H1 (cell line): Measurements from ENCODE around the gene TTC34. TPM values are rescaled to one million over a fixed set of nuclear protein-coding genes. Genes with fewer than 3 reads are reported as not detected.

Experiments
- CTCF ChIA-PET: fragments of 300-600 bp; sonication (Branson Sonifier 250); formaldehyde crosslinking; loops from one replicate; lab custom pipeline; 2021; ENCODE audit not compliant: partially characterized antibody; lab: Charles Lee
- POLR2A ChIA-PET: fragments of 300-600 bp; sonication (Branson Sonifier 250); formaldehyde crosslinking; loops from one replicate; lab custom pipeline; 2021; ENCODE audit warnings: inconsistent platforms; ENCODE audit not compliant: partially characterized antibody; lab: Charles Lee
- DNase-seq, 2 experiments: peaks; one replicate each; pipeline versions ENCODE4 v3.0.0 to v3.0.0-alpha.2; 2010 to 2022; ENCODE audit warnings: low spot score in 2 of 2, low read depth in 1 of 2, mixed read lengths in 1 of 2
- FAIRE-seq: peaks from 2 replicates; lab custom pipeline; 2011; peaks lifted over from hg19 to GRCh38; lab: Jason Lieb, UNC
- H2AFZ ChIP-seq: 2 replicates; pipeline ENCODE4 v1.8.1; 2012; ENCODE audit warnings: low read length, inconsistent platforms
- H2AK5ac ChIP-seq: 2 replicates; pipeline ENCODE4 v1.6.1; 2013; ENCODE audit warnings: low read depth, low read length
- H2BK120ac ChIP-seq: replicated peaks from 2 replicates; pipeline ENCODE3; 2013; ENCODE audit warnings: low read depth, low read length, inconsistent platforms
- H2BK12ac ChIP-seq: 2 replicates; pipeline ENCODE4 v1.6.1; 2013; ENCODE audit warnings: low read depth, low read length
- H2BK15ac ChIP-seq: 2 replicates; pipeline ENCODE4 v1.6.1; 2013; ENCODE audit warnings: low read length
- H2BK20ac ChIP-seq: 2 replicates; pipeline ENCODE4 v1.6.1; 2013; ENCODE audit warnings: low read length
- H2BK5ac ChIP-seq: 2 replicates; pipeline ENCODE4 v1.6.1; 2013; ENCODE audit warnings: low read depth, low read length
- H3K14ac ChIP-seq: 2 replicates; pipeline ENCODE4 v1.6.1; 2013; ENCODE audit warnings: inconsistent platforms; ENCODE audit not compliant: insufficient read length
- H3K18ac ChIP-seq: 2 replicates; pipeline ENCODE4 v1.6.1; 2013; ENCODE audit warnings: low read length; ENCODE audit errors: extremely low read depth
- H3K23ac ChIP-seq: 2 replicates; pipeline ENCODE4 v1.6.1; 2013; ENCODE audit warnings: inconsistent platforms; ENCODE audit not compliant: insufficient read length
- H3K23me2 ChIP-seq: 2 replicates; pipeline ENCODE4 v1.6.1; 2013; ENCODE audit warnings: low read depth, low read length
- H3K27ac ChIP-seq: 2 replicates; pipeline ENCODE4 v1.6.1; 2011; ENCODE audit warnings: low read depth, low read length, inconsistent platforms
- H3K27me3 ChIP-seq, 4 experiments: replicated peaks in 1 of 4; 1 replicate in 1 of 4; 2 replicates in 3 of 4; pipeline versions ENCODE4 v1.6.1 to v1.8.1; 2011 to 2013; ENCODE audit warnings: low read length in 3 of 4, mild to moderate bottlenecking in 3 of 4, inconsistent platforms in 2 of 4, mixed read lengths in 2 of 4, moderate library complexity in 1 of 4; ENCODE audit not compliant: control insufficient read depth in 3 of 4, insufficient read depth in 3 of 4; ENCODE audit errors: extremely low read depth in 1 of 4
- H3K36me3 ChIP-seq, 4 experiments: 2 replicates each; pipeline versions ENCODE4 v1.6.1 to v1.8.1; 2011 to 2013; ENCODE audit warnings: mild to moderate bottlenecking in 4 of 4, low read length in 3 of 4, moderate library complexity in 2 of 4, control low read depth in 1 of 4, inconsistent platforms in 1 of 4; ENCODE audit not compliant: insufficient read depth in 4 of 4, control insufficient read depth in 2 of 4
- H3K4ac ChIP-seq: replicated peaks from 2 replicates; pipeline ENCODE3; 2013; ENCODE audit warnings: low read length, low read depth, mixed read lengths, inconsistent platforms; ENCODE audit not compliant: insufficient read length
- H3K4me1 ChIP-seq, 4 experiments: replicated peaks in 1 of 4; 1 replicate in 1 of 4; 2 replicates in 3 of 4; pipeline versions ENCODE4 v1.6.1 to v1.8.1; 2011 to 2013; ENCODE audit warnings: low read length in 3 of 4, inconsistent platforms in 2 of 4, mixed read lengths in 1 of 4; ENCODE audit not compliant: insufficient read depth in 4 of 4, control insufficient read depth in 3 of 4
- H3K4me2 ChIP-seq, 2 experiments: 2 replicates each; pipeline versions ENCODE4 v1.6.1 to v1.8.1; 2011 to 2013; ENCODE audit warnings: low read depth in 2 of 2, low read length in 2 of 2, control low read depth in 1 of 2, inconsistent platforms in 1 of 2, mild to moderate bottlenecking in 1 of 2; ENCODE audit not compliant: insufficient read depth in 1 of 2
- H3K4me3 ChIP-seq, 4 experiments: fragments of 200-600, 300-600 bp in 1 of 4; sonication (generic), shearing (Covaris generic), sonication (Bioruptor Twin) in 1 of 4; 2 replicates each; pipeline versions ENCODE4 v1.5.1 to v1.8.1; 2011 to 2016; ENCODE audit warnings: low read length in 4 of 4, low read depth in 3 of 4, control low read depth in 2 of 4, inconsistent platforms in 2 of 4, mild to moderate bottlenecking in 2 of 4, mixed read lengths in 1 of 4, moderate library complexity in 1 of 4; ENCODE audit not compliant: insufficient read depth in 2 of 4; ENCODE audit errors: extremely low read depth in 1 of 4
- H3K56ac ChIP-seq: replicated peaks from 2 replicates; pipeline ENCODE3; 2013; ENCODE audit warnings: low read depth, mild to moderate bottlenecking, mixed read lengths, low read length, inconsistent platforms; ENCODE audit not compliant: insufficient read length
- H3K79me1 ChIP-seq: 2 replicates; pipeline ENCODE4 v1.6.1; 2013; ENCODE audit warnings: low read depth, low read length, control low read depth
- H3K79me2 ChIP-seq, 2 experiments: 2 replicates each; pipeline versions ENCODE4 v1.6.1 to v1.8.1; 2012 to 2013; ENCODE audit warnings: low read length in 2 of 2, mild to moderate bottlenecking in 2 of 2, inconsistent platforms in 1 of 2; ENCODE audit not compliant: insufficient read depth in 2 of 2, control insufficient read depth in 1 of 2
- H3K9ac ChIP-seq, 4 experiments: replicated peaks in 1 of 4; 1 replicate in 1 of 4; 2 replicates in 3 of 4; pipeline versions ENCODE4 v1.6.1 to v1.8.1; 2011 to 2013; ENCODE audit warnings: low read depth in 3 of 4, low read length in 3 of 4, control low read depth in 2 of 4, mild to moderate bottlenecking in 2 of 4, moderate library complexity in 2 of 4, inconsistent platforms in 1 of 4; ENCODE audit errors: extremely low read depth in 1 of 4
- H3K9me3 ChIP-seq, 2 experiments: 2 replicates each; pipeline versions ENCODE4 v1.6.1 to v1.8.1; 2012 to 2013; ENCODE audit warnings: mild to moderate bottlenecking in 2 of 2, moderate library complexity in 2 of 2, control low read depth in 1 of 2, inconsistent platforms in 1 of 2, low read depth in 1 of 2, low read length in 1 of 2, mixed read lengths in 1 of 2; ENCODE audit not compliant: insufficient read depth in 2 of 2
- H4K20me1 ChIP-seq, 2 experiments: replicated peaks in 1 of 2; 2 replicates each; pipeline versions ENCODE3 to v1.8.1; 2011 to 2013; ENCODE audit warnings: inconsistent platforms in 2 of 2, low read length in 2 of 2, mild to moderate bottlenecking in 1 of 2; ENCODE audit not compliant: insufficient read depth in 2 of 2, control insufficient read depth in 1 of 2
- H4K5ac ChIP-seq: 2 replicates; pipeline ENCODE4 v1.6.1; 2013; ENCODE audit warnings: low read length, low read depth, mixed read lengths, inconsistent platforms; ENCODE audit not compliant: insufficient read length
- H4K8ac ChIP-seq: 2 replicates; pipeline ENCODE4 v1.8.0; 2013; ENCODE audit warnings: mild to moderate bottlenecking, moderate library complexity, low read length, inconsistent platforms; ENCODE audit not compliant: insufficient read depth; ENCODE audit errors: extremely low read depth
- H4K91ac ChIP-seq: replicated peaks from 2 replicates; pipeline ENCODE3; 2013; ENCODE audit warnings: low read length, mixed read lengths, inconsistent platforms; ENCODE audit not compliant: insufficient read length
- CREB1 ChIP-seq: IDR thresholded peaks from 2 replicates; pipeline ENCODE4 v1.6.1; 2012; ENCODE audit warnings: inconsistent platforms
- E2F6 ChIP-seq: IDR thresholded peaks from 2 replicates; pipeline ENCODE4 v1.6.1; 2012; ENCODE audit warnings: inconsistent platforms
- NRF1 ChIP-seq: IDR thresholded peaks from 2 replicates; pipeline ENCODE4 v1.6.1; 2011; ENCODE audit warnings: mild to moderate bottlenecking, low read depth, low read length, improper control_type of control experiment
- TCF12 ChIP-seq: IDR thresholded peaks from 2 replicates; pipeline ENCODE4 v1.6.1; 2011; ENCODE audit warnings: low read depth, mild to moderate bottlenecking, low read length
- WGBS, 2 experiments: shearing (Covaris generic) in 1 of 2; methylation state at CpG; one replicate each; pipeline versions ENCODE4 v1.1.6 to v1.1.7; 2013 to 2015; ENCODE audit warnings: low lambda C conversion rate in 2 of 2, mixed read lengths in 2 of 2, inconsistent platforms in 1 of 2, low coverage in 1 of 2, missing lambda C conversion rate in 1 of 2; ENCODE audit not compliant: insufficient replicate concordance in 2 of 2, insufficient coverage in 1 of 2, insufficient read length in 1 of 2; ENCODE audit errors: extremely low coverage in 1 of 2, missing lambda C conversion rate in 1 of 2; 5-methylcytosine and 5-hydroxymethylcytosine counted together
- polyA plus RNA-seq, 7 experiments: library from polyadenylated mRNA; depleted of rRNA in 3 of 7; stranded (reverse) in 5 of 7; unstranded in 2 of 7; fragments of >200 nt in 5 of 7; fragments of 200-250 nt in 2 of 7; gene quantifications; 1 replicate in 5 of 7; 2 replicates in 1 of 7; 4 replicates in 1 of 7; pipeline versions ENCODE4 v1.2.1 to v1.2.3, GENCODE V29; 2011 to 2013; ENCODE audit warnings: missing spikeins in 2 of 7, mixed read lengths in 2 of 7
- total RNA-seq: library from RNA; stranded (reverse); fragmentation: NEBNext Ultra II Directional; extraction: Animal tissue kit (Norgen Biotek cat#: 25700); gene quantifications from 2 replicates; pipeline ENCODE4 v1.2.1, GENCODE V29; 2021

TTC34 gene
- total and polyA plus RNA-seq, 2 of the 8 experiments (the other 6 are each of a cell fraction or from before 2014, with no cell fraction given), result 0.23 to 0.50 TPM

- H2BK15ac ChIP-seq, result no peak overlapping the region
- no peak overlapping the region for H3K56ac ChIP-seq
- no peak overlapping the region for H3K4me3 ChIP-seq
- no peaks in the 10 kb centered on the region for H3K4me1 ChIP-seq
- DNase-seq (no peak), FAIRE-seq (no peak)
- no peak overlapping the region for H3K4ac ChIP-seq
- H3K36me3 ChIP-seq, result no peaks in the 10 kb centered on the region; a peak in 1 of 8 replicates
- no peaks in the 10 kb centered on the region for H3K79me1 ChIP-seq
- WGBS, 2 experiments, result 93% methylated on average over 12 of the region's 15 CpGs; no CpG with 5 or more reads in 1 of the 2 experiments
- H4K91ac ChIP-seq, result no peak overlapping the region
- no peak for TF ChIP-seq E2F6
- TF ChIP-seq NRF1, result no peak
- no peak for TF ChIP-seq TCF12
- TF ChIP-seq CREB1, result no peak
- H4K8ac ChIP-seq, result no peak overlapping the region
- no peak overlapping the region for H2BK20ac ChIP-seq
- no peak overlapping the region for H3K14ac ChIP-seq
- no peak overlapping the region for H3K4me2 ChIP-seq
- no peak overlapping the region for H2BK5ac ChIP-seq
- ChIA-PET POLR2A (no interaction called here), CTCF (no interaction called here)
- H3K79me2 ChIP-seq, result no peaks in the 10 kb centered on the region
- H2AK5ac ChIP-seq, result no peak overlapping the region
- no peaks in the 10 kb centered on the region for H3K27me3 ChIP-seq
- no peak overlapping the region for H3K9ac ChIP-seq
- H3K27ac ChIP-seq, result no peak overlapping the region
- no peak overlapping the region for H2BK120ac ChIP-seq
- H3K23ac ChIP-seq, result no peak overlapping the region
- H2BK12ac ChIP-seq, result no peak overlapping the region
- H3K18ac ChIP-seq, result no peak overlapping the region
- no peaks in the 10 kb centered on the region for H4K20me1 ChIP-seq
- no peak overlapping the region for H4K5ac ChIP-seq
- H3K9me3 ChIP-seq, result peaks cover 75 to 96% of the 10 kb centered on the region in 2 experiments
- H2AFZ ChIP-seq, result no peak overlapping the region
- no peaks in the 10 kb centered on the region for H3K23me2 ChIP-seq
Measured at GRCh38 chr1:2815551-2815950, 14.1 kb upstream of the TTC34 start.
